GM19043 (cell line): Measurements from ENCODE around the gene GJA4.
"Not testable (repeated sequence)": the region's sequence is repeated elsewhere in the genome, so short reads cannot be mapped to it uniquely, and the experiment has no call there.

Experiments used
- ATAC-seq: cut with Tn5 transposase; IDR thresholded peaks from one replicate; pipeline ENCODE4 v1.9.1; 2021; ENCODE audit warnings: low read depth; ENCODE audit not compliant: unreplicated experiment

GJA4 gene

DNA sequence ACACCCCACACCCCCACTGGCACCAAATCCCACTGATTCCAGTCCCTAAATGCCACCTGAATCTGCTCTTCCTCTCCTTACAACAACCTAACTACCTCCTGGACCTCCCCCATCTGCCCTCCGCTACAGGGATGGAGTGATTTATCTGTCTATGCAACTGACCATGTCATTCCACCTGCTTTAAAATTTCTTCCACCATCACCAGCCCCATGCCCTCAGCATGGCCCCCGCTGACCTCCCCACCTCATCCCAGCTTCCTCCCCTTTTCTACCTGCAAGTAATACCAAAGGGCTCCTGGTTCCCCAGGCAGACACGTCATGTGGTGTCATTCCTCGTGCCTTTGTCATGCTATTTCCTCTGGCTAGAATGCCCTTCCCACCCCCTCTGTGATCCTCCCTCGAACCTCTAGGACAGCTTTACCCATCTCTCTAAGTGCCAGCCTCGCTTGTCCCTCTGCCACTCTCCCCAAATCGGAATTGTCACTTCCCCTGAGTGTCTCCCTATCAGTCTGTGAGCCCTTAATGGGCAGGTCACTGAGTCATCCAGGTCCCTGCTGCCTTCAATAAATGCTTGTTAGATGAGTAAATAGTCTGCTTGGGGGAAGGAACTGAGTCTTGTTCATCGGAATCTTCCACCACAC, 29.5 kb upstream of the GJA4 start:
- ATAC-seq: no peak

DNA sequence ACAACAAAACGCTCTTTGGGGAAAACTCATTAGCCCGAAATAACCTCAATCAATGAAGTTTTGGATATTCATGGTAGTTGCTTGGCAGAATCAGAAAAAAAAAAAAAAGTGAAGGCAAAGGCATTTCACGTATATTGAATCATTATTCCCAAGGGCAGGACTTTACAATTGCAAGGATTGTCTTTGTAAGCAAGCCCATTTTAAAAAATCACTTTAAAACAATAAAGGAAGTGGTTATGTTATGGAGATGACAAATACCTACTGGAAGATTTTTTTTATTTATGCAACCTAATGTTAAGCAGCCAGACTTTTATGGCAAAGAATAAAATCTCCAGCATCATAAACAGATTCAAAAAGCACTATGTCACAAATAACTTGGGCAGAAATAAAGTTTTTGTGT, 23.9 kb upstream of the GJA4 start:
- no peak for ATAC-seq

DNA sequence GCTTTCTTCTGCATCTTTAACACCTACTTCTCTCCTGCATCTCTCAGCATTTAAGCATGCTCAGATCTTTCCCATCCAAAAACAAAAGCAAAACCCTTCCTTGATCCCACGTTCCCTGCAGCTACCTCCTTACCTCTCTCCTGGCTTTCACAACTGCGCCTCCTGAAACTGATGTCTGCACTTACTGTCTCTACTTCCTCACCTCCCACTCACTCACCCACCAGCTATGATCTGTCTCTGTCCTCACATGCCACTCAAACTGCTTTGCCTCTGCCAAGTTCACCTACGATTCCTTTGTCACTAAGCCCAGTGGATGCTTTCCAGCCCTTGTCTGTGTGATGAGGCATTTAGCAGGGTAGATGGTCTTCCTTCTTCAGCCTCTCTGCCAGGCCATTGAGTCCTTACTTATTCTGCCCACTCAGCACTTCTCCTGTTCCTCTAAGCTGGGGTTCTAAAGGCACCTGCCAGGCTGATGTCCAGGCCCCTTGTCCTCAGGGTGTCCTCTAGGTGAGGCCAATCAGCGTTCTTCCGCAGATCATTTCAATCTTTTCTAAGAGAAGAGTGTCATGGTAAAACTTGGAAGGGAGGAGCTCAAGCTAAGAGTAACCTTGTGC, 21.8 kb upstream of the GJA4 start:
- no peak for ATAC-seq

DNA sequence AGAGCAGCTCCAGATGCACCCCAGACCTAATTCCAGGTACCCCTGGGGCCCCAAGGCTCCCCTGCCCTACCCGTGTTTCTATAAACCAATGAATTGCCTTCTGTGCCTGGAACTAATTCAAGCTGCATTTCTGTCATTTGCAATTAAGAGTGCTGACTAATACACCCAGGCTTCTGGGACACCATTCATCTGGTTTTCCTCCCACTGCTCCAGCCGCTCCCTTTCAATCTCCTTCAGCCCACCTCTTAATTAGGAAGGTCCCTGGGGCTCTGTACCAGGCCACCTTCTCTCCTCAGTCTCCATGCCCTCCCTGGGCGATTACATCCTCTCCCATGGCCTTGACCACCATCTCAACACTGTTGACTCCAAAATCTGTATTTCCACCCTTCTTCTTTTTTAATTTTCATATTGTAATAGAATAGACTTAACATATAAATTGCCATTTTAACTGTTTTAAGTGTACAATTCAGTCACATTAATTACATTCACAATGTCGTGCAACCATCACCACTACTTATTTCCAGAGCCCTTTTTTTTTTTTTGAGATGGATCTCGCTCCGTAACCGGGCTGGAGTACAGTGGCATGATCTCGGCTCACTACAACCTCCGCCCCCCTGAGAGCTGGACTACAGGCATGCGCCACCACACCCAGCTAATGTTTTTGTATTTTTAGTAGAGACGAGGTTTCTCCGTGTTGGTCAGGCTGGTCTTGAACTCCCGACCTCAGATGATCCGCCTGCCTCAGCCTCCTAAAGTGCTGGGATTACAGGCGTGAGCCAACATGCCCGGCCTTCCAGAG, 21.0 kb upstream of the GJA4 start:
- no peak for ATAC-seq

DNA sequence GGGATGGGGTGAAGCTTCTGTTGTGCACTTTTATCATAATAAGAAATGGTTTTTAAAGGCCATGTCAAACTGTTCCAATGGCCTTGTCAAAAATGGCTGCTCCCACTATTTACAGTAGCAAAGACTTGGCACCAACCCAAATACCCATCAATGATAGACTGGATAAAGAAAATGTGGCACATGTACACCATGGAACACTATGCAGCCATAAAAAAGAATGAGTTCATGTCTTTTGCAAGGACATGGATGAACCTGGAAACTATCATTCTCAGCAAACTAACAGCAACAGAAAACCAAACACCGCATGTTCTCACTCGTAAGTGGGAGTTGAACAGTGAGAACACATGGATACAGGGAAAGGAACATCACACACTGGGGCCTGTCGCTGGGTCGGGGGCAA, 19.7 kb upstream of the GJA4 start:
- not testable (repeated sequence) for ATAC-seq

DNA sequence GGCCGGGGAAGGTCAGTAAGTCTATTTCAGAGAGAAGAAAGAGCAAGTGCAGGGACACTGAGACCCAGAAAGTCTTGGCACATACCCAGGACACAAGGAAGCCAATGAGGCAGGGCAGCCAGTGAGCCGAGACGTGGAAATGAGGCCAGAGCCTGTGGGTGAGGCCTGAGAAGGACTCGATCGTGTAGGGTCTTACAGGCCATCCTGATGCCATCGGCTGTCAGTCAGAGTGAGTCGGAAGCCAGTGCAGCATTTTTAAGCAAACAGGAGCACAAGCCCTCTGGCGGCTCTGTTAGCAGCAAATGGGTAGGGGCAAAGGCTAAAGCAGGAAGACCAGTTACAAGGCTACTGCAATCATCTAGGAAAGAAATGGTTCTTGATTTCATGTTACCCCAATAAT, 17.8 kb upstream of the GJA4 start:
- no peak for ATAC-seq

DNA sequence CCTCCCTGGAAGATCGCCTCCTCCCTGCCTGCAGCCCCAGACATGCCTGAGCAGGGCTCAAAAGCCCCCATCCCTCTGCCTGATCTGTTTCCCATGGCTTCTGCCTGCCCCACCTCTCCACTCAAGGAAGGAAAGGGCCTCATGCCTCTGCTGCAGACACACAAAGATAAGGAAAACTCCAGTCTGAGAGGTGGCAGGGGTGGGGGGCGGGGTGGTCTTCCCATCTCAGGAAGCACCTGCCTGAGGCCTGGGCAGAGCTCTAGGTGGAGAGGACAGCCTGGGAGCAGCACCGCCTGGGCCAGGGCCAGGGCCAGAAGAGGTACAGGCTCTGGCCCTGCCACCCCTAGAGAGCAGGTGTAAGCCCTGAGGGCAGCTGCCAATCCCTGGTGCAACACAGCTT, 15.9 kb upstream of the GJA4 start:
- ATAC-seq: no peak

DNA sequence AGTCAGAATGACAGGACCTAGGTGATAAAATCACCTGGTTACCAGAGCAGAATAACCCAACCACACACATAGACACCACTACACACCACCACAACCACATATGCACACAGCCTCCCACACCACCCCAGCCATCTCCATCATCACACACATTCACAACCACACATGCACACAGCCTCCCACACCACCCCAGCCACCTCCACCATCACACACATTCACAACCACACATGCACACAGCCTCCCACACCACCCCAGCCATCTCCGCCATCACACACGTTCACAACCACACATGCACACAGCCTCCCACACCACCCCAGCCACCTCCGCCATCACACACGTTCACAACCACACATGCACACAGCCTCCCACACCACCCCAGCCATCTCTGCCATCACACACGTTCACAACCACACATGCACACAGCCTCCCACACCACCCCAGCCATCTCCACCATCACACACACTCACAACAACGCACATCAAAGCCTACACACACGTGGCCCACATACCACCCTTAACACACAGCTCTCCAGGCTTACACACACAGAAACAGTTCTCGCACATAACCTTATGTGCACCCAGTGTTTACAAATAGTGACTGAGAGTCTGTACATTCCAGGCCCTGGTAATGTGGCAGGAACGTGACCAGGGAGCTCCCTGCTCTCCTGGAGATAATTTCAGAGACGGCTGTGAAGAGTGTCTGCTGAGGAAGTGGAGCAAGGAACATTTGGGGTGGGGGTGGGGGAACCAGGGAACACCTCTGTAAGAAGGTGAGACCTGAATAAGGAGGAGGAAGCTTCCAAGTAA, 15.1 kb upstream of the GJA4 start:
- no peak for ATAC-seq

DNA sequence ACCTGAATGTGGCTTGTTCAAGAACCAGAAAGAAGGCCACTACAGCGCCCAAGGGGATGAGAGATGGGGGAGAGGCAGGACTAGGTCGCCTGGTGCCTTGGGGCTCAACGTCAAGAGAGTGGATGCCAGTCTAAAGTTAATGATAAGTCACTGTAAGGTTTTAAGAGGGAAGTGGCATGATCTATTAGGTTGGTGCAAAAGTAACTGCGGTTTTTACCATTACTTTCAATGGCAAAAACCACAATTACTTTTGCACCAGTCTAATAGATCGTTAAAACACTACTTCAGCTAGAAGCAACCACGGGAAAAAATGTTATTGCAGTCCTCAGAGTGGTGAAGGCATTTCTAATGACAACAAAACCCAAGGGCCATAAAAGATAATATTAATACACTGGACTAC, 14.4 kb upstream of the GJA4 start:
- ATAC-seq: no peak

DNA sequence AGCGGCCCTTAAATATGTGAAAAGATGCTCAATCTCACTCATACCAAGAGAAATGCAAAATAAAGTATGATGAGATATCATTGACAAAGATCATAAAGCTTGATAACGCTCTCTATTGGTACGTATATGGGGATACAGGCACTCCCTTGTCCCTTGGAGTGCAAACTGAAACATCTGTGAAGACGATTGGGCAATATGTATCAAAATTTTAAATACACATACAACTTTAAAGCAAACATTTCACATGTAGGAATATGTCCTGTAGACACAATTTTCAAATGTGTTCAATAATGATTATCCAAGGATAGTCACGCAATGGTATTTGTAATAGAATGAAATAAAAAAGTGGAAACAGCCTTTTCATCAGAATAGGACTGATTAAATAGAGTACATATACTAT, 13.8 kb upstream of the GJA4 start:
- no peak for ATAC-seq

DNA sequence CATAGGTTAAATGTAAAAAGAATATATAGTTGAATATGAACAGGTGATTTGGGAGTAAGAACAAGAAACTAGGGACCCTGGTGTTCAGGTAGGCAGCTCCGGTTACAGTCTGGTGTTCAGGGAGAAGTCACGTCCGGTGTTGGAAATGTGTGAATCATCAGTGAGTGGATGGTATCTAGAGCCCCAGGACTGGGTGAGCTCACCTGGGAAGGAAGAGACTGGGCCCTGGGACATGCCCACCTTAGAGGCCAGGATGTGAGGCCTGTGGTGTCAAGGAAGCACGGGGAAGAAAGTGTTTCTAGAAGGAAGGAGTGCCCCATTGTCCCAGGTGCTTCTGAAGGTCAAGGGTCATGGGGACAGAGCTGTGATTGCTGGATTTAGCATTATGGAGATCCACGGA, 13.3 kb upstream of the GJA4 start:
- no peak for ATAC-seq

DNA sequence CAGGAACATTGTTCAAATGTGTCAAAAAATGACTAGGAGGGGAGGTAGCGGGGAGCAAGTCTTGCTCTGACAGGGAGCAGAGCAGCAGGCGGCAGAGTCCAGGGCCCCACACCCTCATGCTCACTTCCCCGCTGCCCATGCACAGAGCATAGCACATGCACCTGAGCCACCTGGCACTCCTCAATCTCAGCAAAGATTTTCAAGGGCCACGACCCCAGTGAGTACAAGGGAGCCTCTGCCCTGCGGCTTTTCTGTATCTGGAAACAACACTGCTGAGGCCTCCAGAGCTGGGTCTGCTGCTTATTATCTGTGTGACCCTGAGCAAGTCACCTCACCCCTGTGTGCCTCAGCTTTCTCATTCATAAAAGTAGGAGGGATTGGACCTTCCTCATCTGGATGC, 12.8 kb upstream of the GJA4 start:
- no peak for ATAC-seq

DNA sequence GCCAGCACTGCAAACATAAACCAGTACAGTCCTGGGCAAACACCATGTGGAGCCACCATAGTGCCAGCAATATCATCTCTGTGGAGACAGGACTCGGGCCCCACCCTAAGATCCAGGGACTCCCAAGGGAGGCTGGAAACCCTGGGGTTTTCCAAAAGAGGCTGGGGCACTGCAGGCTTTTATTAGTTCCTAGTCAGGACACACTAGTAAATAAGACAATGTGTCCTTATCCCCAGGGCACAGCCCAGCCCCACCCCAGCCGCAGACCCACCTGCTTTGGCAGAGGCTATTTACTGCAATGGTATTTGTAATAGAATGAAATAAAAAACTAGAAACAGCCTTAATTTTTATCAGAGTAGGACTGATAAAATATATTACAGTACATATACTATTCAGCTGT, 12.3 kb upstream of the GJA4 start:
- ATAC-seq: no peak

DNA sequence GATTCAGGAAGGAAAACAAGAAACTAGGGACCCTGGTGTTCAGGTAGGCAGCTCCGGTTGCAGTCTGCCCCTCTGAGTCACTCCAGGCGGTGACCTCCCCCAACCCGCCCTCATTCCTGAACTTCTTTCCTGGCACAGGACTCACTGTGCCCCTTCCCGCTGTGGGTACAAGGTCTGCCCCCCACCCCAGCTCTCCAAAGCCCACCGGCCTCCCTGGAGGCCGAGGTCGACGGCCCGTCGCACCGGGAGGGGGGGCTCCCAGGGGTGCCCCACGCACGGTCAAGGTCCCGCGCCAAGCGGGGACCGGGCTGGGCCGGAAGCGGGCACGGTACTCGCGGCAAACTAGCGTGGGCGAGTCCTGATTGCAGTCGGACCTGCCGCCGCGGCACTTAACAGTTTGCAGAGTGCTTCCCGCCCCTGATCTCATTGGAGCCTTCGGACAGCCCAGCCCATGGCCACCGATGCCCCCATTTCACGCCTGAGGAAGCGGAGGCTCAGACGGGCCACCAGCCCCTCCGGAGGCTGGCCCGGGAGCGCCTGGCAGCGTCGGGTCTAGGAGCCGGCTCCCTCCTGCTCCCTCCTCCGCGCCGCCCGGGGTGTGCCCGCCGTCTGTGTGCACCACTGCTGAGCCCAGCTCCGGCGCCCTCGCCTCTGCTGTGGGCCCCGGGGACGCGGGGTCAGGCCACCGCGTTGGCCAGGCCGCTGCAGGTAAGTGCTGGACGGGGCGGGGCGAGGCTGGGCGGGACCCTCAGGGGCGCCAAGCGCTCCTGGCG, 11.5 kb upstream of the GJA4 start, which contains the start of gene GJB3:
GJB3 (plus strand) TSS at position 144 of the 773 bp plus-strand sequence. CDS start 3,549 bp downstream, outside the sequence.
- ATAC-seq: no peak

DNA sequence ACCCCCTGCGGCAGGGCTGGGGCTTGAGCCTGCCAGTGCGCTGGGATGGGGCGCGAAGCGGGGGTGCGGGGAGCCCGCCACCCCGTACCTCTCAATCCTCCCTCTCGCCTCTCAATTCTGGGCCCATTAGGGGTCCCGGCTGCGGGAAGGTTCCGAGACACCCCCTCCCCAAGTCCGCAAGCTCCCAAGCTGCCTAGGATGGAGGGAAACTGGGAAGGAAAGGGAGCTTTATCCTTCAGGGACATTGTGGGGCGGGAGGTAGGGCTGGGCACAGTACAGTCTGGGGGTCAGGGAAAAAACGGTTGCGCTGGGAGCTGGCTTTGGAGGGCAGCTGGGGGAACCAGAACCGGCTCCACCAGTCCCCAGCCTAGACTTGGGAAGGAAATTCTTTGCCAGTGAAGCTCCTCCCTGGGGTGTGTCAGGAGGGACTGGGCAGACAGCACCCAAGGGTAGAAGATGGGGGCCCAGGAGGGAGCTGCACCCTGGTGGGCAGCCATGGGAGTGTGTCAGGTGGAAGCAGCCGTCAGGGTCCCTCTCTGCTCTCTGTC, 10.9 kb upstream of the GJA4 start:
- ATAC-seq: no peak

DNA sequence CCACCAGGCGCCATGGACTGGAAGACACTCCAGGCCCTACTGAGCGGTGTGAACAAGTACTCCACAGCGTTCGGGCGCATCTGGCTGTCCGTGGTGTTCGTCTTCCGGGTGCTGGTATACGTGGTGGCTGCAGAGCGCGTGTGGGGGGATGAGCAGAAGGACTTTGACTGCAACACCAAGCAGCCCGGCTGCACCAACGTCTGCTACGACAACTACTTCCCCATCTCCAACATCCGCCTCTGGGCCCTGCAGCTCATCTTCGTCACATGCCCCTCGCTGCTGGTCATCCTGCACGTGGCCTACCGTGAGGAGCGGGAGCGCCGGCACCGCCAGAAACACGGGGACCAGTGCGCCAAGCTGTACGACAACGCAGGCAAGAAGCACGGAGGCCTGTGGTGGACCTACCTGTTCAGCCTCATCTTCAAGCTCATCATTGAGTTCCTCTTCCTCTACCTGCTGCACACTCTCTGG, 8.0 kb upstream of the GJA4 start:
- ATAC-seq: no peak

DNA sequence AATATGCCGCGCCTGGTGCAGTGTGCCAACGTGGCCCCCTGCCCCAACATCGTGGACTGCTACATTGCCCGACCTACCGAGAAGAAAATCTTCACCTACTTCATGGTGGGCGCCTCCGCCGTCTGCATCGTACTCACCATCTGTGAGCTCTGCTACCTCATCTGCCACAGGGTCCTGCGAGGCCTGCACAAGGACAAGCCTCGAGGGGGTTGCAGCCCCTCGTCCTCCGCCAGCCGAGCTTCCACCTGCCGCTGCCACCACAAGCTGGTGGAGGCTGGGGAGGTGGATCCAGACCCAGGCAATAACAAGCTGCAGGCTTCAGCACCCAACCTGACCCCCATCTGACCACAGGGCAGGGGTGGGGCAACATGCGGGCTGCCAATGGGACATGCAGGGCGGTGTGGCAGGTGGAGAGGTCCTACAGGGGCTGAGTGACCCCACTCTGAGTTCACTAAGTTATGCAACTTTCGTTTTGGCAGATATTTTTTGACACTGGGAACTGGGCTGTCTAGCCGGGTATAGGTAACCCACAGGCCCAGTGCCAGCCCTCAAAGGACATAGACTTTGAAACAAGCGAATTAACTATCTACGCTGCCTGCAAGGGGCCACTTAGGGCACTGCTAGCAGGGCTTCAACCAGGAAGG, 7.4 kb upstream of the GJA4 start:
- ATAC-seq: no peak

DNA sequence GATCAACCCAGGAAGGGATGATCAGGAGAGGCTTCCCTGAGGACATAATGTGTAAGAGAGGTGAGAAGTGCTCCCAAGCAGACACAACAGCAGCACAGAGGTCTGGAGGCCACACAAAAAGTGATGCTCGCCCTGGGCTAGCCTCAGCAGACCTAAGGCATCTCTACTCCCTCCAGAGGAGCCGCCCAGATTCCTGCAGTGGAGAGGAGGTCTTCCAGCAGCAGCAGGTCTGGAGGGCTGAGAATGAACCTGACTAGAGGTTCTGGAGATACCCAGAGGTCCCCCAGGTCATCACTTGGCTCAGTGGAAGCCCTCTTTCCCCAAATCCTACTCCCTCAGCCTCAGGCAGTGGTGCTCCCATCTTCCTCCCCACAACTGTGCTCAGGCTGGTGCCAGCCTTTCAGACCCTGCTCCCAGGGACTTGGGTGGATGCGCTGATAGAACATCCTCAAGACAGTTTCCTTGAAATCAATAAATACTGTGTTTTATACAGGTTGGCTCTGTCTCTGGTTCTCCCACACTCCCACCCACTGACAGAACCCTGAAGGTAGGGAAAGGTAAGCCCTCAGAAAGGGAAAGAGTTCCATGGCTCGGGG, 6.8 kb upstream of the GJA4 start:
- no peak for ATAC-seq
